Measurements from ENCODE around the gene PLA2G4D.
A peak's percentile ranks its signal among the peaks of the same experiment; 100 is the strongest.

Gene PLA2G4D

GRCh38 chr15:42094512-42094963, at the start of gene PLA2G4D:
TSS of gene PLA2G4D (minus strand) at chr15:42094562. CDS start at chr15:42094459, 103 bp downstream.
- DNase-seq: peak; percentile 89

DNA sequence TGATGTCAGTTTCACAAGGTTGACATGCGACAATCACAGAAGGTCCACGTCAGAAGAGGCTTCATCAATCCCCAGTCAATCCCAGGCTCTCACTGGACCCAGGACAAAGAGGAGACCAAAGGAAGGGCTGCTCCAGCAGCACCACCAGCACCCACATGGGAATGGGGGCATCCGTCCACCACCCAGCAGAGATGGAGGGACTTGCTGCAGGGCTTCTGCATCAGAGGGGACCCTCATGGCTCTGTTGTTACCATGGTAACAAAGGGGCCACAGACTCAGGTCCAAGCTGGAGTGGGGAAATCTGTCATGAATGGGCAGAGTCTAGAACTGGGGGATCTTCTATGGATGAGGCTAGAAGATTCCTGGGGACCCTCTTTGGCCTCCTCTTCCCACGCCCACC, 49.0 kb upstream of the PLA2G4D start:
- no peak for DNase-seq

DNA sequence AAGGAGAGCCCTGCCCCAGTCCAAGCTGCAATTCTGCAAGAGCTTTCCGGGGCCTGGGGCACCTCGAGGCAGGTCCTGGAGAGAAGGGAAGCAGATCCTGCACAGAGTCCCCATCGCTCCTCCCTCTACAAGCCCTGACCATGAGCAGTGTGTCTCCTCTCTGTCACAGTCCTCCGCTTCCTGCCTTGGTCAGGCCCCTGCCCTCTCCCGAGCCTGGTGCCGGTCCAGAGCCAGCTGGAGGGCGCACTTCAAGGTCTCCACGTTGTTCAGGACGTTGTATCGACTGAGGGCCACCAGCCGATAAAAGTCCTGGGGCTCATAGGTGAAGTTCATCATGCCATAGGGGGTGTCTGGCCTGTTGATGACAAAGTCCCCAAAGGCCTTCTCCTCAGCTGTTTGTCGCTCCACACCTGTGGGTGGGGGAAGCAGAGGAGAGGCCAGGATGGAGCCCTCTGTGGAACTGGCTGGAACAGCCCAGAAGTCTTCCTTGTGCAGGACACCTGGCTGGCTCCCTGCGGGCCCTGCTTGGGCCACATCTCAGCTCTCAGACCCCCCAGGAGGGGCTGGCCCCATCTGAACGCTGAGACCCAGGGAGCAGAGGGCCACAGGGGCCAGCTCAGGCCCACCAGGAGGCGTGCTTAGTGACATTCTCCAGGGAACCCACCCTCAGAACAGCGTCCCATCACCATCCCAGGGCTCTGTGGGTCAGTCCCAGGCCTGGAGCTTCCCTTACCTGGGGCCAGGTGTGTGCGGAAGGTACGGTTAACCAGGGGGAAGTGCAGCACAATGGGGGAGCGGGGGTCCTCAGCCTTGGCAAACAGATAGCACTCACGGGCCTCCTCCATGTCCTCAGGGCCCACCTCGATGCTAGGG, 47.7 kb upstream of the PLA2G4D start:
- DNase-seq: no peak

DNA sequence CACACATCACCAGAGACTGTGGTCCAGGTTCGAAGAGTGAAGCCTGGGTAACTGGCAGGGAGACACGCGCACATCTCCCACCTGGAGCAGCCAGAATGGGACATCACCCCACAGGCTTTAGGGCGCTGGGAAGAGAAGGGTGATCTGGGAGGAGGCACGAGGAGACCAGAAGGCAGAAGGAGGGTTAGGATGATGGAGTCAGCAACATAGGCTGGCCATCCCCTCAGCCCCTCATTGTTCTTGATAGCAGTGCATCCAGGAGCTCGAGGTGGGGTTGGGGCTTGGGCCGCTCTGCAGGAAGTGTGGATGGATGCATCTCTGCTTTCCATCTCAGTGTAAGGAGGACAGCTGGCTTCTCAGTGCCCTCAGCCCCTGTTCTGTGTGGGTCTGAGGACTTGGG, 46.9 kb upstream of the PLA2G4D start:
- no peak for DNase-seq

GRCh38 chr15:42140383-42141070, 46.2 kb upstream of the PLA2G4D start:
- DNase-seq: no peak

DNA sequence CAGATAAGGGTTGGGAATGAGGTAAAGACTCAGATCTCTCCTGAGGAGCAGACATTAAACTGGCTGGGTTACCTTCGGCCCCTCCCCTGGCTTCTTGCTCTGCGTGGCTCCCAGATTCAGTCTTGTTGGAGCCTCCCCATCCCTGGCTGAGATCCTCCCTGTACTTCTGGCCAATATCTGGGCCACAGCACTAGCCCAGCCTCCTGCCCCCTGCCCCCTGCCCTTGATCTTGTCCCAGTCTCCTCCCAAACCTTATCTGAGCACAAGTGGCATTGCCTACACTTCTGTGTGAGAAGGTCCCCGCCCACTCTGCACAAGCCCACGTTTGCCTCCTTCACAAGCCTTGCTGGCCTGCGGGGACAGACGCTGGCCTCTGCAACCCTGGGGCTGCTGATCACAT, 45.2 kb upstream of the PLA2G4D start:
- no peak for DNase-seq

DNA sequence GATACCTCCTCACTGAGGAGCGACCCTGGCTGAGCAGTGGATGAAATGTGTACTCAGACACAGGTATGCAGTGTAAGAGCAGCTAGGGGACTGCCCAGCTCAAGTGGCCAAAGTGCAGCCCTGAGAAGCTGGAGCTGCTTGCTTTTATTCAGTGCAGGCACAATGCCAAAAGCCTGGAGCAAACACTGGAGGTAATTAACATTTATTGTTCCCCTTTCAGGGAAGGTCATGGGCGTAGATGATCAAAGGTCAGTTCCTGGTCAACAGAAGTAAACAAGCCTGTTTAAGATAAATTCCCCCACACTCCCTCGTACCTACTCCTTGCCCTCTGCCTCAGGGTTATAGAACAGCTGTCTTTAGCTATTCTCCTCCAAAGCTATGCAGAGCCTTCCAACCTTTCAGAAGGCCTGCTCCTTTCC, 44.6 kb upstream of the PLA2G4D start:
- DNase-seq: no peak

DNA sequence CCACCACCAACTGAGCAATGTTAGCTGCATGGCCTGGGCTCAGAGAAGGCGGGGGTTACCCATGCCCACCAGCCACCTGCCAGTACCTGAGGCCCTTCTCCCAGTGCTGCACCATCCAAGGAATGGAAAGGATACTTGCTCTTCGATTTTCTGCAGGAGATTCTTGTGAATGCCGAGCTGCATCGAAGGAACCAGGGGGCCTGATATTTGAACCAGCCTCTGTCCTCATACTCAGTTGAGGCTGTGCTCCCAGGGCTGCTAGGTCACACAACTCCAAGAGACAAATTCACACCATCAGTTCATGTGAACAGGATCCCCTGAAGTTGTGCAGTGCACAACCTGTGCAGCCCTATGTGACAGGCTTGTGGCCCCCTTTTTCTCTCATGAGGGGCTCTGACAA, 44.0 kb upstream of the PLA2G4D start:
- DNase-seq: no peak

DNA sequence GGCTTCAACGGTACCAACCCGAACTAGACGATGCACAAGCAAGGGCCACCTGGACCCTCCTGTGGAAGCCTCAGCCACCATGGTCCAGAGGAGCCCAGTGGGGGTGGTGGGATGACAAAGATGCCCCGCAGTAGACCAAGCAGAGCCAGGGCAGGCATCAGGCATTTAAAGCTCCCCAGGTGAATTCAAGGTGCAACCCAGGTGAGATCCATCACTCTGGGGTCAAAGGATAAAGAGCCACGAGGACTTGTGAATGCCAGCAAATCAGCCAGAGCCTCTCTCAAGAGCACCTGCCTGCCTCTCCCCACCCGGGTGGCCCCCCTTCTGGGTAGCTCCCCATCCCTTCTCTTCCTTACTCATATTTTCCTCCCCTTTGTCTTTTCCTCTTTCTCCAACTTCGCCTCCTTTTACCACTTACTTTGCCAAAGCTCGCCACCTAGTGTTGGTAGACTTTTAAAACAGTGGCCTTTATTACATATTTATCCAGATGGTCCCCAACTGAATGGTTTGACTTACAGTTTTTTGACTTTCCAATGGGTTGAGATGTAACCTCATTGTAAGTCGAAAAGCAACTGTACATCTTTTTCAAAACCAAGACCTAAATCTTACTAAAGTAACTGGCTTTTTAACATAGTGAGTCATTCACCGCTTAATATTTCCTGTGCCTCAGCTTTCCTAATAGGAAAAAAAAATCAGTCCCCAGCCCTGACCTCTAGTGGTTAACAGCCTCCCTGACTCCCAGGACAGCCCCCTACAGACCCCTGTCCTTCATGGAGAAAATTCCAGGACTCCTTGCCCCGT, 43.3 kb upstream of the PLA2G4D start:
- peak; percentile 25 for DNase-seq

- DNase-seq: no peak
These were observed 42.2 kb upstream of the PLA2G4D start for GRCh38 chr15:42136513-42136912.

GRCh38 chr15:42135351-42135750, 41.0 kb upstream of the PLA2G4D start:
- no peak for DNase-seq

DNA sequence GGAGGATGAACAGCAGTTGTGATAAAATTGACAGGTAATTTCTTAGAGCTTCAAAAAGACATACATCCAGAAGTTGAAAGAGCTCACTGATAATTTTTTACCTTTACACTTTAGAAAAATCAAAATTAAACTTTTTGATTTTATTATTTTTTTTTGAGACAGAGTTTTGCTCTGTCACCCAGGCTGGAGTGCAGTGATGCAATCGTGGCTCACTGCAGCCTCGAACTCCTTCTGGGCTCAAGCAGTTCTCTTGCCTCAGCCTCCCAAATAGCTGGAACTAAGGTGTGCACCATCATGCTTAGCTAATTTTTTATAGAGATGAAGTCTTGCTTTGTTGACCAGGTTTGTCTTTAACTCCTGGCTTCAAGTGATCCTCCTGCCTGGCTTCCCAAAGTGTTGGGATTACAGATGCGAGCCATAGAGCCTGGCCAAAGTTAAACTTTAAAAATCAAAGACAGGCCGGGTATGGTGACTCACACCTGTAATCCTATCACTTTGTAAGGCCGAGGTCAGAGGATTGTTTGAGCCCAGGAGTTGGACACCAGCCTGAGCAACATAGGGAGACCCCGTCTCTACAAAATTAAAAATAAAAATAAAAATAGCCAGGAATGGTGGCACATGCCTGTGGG, 40.4 kb upstream of the PLA2G4D start:
- no peak for DNase-seq

DNA sequence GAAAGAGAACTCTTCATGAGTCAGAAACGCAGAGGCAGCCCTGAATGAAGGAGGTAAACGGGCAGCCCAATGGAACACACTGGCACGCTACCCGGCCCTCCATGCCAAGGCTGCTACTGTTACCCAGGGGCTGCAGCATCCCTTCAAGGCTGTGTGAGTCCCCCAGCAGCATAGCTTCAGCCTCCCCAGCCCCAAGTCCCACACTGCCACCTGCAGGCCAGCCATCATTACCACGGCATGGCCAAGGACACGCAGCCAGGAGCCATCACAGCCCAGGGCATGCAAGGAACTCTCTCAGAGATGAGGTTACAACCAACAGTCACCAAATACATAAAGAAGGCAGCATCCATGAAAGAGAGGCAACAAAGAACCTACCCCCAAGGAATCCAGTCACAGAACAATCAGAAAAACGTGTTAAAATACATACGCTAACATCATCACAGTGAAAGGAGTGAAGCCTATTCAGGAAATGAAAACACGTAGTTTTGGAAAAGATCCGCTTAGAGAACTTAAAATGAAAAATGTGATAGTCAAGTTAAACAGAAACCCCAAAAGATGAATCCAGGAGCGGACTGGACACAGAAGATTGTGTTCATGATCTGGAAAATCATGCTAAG, 39.6 kb upstream of the PLA2G4D start:
- DNase-seq: peak; percentile 25

DNA sequence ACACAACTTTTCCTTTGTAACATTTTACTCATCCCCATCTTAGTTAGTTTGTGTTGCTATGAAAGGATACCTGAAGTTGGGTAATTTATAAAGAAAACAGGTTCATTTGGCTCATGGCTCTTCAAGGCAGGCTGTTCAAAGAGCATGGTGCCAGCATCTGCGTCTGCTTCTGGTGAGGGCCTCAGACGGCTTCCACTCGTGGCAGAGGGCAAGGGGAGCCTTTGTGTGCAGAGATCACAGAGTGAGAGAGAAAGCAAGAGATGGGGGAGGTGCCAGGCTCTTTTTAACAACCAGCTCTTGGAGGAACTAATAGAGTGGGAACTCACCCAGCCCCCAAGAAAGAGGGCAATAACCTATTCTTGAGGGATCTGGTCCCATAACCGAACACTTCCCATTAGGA, 39.0 kb upstream of the PLA2G4D start:
- no peak for DNase-seq

DNA sequence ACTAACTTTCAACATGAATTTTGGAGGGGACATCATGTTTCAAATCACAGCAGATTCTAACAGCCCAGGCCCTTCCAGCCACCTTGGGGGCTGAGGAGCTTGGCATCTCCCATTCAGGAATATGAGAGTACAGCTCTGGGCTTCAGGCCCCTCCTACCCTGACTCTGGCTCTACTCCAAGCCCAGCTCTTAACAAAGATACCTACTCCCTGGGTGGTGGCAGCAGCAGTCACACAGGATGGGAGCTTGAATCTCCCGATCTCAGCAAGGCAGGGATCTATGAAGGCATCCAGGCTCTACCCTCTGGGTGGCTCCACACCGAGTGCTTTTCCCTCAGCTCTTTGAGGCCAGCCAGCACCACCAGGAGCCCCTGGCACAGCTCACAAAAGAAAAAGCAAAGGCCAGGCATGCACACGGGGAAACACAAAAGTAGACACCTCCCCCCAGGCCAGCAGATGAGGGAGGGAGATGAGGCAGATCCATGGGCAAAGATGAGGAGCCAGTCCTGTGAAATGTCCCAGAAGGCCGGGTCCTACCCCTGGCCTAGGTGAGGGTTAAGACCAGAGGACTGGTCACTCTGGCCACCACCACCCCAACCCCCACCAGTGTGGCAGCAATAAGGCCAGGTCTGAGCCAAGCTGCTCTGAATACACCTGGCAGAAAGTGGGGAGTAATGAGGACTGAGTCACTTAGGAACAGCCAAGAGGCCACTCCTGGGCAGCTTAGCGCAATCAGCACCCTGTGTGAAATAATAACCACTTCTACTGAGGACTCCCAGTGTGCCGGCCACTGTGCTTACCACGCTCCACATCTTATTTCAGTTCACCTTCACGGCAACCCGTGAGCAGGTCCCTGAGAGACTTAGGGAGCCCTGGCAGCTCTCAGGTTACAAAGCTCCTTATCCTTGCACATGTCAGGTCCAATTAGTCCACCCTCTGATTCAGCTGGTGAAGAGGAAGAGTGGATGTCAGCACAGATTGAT, 37.8 kb upstream of the PLA2G4D start:
- peak; percentile 73 for DNase-seq

GRCh38 chr15:42131006-42131405, 36.6 kb upstream of the PLA2G4D start:
- DNase-seq: no peak

DNA sequence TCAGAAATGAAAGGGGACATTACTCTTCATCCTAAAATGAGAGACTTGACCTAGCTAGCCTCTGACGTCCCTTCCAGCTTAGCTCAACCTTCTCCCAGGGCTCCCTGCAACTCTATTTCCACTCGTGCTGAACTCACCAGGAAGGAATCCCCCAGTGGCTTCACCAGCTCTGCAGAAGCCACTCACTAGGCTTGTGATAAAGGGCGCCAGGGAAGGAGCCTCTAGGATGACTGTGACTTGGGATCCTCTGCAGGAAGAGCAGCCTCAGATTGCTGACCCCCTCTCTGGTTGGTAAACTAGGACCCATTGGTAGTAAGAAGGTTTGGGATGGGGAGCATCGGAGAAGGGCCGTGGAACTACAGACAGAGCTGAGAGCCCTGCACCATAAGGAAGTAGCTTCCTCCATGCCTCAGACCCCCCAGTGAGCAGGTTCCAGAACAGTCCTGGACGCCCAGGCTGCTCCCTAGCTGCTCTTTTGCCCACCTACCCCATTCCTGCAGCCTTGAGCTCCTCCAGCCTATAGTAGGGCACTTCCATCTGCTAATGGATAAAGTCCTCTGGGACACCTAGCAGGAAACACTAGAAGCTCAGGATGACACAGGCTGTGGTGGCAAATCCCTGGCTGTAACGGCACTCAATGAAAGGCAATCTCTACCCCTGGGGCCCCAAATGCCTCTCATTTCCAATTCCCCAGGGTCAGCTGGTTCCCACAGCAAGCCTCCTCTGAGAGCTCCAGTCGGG, 36.1 kb upstream of the PLA2G4D start:
- DNase-seq: no peak

DNA sequence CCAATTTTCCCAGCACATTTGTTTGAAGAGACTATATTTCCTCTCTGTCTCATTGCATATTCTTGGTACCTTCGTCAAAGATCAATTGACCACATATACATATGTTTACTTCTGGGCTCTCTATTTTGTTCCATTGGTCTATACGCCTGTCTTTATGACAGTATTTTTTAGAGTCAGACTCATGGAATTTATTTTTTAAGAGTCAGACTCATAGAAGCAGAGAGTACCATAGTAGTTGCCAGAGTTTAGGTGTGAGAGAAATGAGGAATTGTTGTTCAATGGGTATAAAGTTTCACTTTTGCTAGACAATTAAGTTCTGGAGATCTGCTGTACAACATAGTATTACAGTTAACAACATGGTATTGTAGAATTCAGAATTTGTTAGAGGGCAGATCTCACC, 35.0 kb upstream of the PLA2G4D start:
- DNase-seq: no peak

- DNase-seq: no peak
These were observed 34.1 kb upstream of the PLA2G4D start for GRCh38 chr15:42128476-42128875.

DNA sequence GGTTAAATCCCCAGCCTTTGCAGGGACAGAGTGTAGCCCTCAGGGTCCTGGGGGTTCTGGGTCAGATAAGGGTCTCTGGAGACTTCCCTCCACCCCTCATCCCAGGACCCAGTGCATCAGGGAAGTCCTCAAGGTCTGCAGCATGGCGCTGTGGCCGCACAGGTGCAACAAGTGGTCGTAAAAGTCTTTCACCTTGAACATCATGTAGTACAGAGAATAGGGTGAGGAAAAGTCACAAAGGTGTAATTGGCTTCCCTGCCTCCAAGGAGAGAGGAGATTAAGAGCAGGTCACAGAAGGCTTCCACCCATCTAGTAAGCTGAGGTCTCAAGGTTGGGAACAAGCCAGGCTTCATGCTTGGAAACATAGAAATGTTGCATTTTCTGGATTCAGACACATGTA, 29.2 kb upstream of the PLA2G4D start:
- DNase-seq: no peak

All from DMS79 treated with DMSO at 0.1 percent for 48 hours (cell line).